GM21529 (cell line): ENCODE data around the gene SGMS1.
A peak's percentile ranks its signal among the peaks of the same experiment; 100 is the strongest.
"Not testable (repeated sequence)": the region's sequence is repeated elsewhere in the genome, so short reads cannot be mapped to it uniquely, and the experiment has no call there.

Experiments
- ATAC-seq: cut with Tn5 transposase; IDR thresholded peaks from one replicate; pipeline ENCODE4 v1.9.1; 2021; ENCODE audit not compliant: unreplicated experiment

The SGMS1 gene

DNA sequence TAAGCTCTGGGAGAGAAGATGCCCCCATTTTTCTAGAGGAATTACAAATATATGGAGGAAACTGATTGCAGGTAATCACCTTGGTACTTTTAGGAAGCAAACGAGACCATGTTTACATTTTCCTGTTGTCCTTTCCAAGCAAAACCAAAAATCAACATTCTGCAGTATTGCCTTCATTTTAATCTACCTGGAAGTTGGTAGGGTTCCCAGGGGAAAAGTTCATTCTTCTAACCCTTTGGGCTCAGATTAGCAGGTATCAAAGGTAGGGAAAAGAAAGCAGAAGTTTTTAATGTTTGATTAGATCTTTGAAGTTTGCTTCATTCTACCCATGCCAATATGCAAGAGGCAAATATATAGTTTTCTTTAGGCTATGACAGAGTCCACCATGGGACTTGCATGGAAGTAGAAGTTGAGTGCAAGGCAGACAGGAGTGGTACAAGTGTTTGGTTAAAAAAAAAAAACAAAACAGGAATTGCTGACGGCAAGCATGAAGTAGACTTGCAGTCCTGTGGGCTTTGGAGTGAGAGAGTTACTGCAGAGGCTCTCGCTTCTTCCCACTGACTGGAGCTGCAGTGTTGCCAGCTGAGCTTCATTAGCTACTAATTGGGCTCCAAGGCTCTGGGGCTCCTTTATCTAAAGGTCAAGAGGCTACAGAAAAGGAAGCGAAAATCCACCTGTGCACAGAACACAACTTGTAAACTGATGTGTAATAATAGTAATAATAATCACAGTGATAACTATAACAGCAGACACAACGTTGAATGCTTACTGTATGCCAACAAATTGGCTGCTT, 343.5 kb downstream of the SGMS1 start:
- ATAC-seq, result no peak

DNA sequence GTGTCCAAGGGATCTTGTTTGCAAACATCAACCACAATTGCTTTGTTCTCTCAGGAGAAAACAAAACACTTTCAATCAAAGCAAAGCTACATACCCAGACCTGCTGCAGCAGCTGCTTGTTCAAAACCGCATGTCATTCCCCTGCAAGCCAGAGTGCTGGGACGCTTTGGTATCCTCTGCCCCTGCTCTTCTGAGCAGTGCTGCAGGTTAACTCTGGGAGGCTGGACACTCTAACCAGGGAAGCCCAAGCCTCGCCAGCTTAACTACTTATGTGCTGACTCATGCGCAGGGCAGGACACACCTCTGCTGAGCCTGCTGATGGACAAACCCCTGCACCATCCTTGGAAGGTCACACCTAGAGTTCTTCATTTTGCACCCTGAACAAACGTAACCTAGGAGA, 344.3 kb downstream of the SGMS1 start:
- no peak for ATAC-seq

DNA sequence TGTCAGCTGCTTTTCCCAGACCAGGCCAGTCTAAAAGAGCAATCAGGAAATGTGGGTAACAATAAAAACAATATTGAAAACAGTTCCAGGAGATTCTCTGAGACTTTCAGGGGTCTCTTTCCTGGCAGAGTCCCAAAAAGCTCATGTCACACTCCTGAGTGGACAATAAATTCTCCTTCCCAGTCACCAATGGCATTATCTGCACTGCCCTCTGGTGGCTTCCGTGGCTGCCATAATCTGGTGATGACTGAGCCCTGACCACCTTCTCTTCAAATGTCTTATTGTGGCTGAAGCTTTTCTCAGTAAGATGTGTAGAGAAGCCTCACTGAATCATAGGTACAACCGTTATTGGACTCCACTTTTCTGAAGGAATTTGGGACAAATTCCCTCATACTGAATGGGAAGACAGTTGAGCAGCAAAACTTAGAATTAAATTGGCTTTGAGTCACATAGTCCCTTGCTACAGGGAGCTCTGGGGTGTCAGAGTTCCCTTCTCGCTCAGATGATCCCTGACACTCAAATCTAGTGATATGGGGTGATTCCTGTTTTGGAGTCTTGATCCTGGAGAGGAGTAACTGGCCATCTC, 348.0 kb downstream of the SGMS1 start:
- ATAC-seq, result peak; percentile 78

DNA sequence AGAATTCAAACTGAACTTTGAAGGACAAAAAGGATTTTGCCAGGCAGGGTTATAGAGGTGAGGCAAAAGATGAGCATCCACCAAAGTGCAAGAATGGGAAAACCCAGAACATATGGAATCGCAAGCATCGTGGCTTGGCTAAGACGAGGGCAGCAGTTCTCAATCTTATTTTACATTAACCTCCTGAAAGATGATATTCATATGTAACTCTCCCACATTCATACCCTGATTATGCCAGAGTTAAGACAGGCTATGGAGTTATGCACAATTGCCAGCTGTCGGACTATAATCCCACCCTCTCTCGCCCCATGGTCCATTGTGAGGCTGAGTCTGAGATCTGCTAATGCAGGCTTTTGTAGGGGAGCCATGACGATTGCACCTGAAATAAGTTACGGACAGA, 351.2 kb downstream of the SGMS1 start:
- ATAC-seq, result no peak

DNA sequence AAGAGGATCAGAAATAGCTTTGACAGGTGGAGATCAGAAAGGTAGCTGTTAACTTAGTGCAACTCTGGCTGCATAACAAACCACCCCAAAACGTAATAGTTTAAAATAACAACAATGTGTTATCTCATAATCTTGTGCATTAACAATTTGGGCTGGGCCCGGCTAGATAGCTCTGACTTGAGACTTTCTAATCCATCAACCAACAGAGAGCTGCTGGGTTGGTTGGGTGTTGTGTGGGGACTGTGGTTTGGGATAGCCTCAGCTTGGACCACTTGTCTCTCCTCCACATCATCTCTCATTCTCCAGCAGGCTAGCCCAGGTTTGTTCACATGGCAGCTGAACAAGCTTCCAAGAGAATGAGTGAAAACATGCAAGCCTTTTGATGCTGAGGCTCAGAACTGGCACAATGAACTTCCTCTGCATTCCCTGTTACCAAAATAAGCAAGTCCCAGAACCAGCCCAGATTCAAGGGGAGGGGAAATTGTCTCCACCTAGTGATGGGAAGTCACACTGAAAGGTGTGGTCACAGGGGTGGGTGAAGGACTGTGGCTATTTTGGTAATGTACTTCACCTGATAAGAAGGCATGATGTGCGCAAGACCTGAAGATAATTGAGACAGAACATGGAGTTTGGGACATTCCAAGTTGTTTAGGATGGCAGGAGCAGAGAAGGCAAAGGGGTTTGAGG, 352.0 kb downstream of the SGMS1 start:
- no peak for ATAC-seq

DNA sequence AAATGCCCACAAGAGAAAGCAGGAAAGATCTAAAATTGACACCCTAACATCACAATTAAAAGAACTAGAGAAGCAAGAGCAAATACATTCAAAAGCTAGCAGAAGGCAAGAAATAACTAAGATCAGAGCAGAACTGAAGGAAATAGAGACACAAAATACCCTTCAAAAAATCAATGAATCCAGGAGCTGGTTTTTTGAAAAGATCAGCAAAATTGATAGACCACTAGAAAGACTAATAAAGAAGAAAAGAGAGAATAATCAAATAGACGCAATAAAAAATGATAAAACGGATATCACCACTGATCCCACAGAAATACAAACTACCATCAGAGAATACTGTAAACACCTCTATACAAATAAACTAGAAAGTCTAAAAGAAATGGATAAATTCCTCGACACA, 355.9 kb downstream of the SGMS1 start:
- not testable (repeated sequence) for ATAC-seq

DNA sequence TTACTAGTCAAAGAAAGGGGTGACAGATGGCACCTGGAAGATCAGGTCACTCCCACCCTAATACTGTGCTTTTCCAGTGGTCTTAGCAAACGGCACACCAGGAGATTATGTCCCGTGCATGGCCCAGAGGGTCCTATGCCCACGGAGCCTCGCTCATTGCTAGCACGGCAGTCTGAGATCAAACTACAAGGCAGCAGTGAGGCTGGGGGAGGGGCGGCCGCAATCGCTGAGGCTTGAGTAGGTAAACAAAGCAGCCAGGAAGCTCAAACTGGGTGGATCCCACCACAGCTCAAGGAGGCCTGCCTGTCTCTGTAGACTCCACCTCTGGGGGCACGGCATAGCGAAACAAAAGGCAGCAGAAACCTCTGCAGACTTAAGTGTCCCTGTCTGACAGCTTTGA, 361.1 kb downstream of the SGMS1 start:
- ATAC-seq, result not testable (repeated sequence)

DNA sequence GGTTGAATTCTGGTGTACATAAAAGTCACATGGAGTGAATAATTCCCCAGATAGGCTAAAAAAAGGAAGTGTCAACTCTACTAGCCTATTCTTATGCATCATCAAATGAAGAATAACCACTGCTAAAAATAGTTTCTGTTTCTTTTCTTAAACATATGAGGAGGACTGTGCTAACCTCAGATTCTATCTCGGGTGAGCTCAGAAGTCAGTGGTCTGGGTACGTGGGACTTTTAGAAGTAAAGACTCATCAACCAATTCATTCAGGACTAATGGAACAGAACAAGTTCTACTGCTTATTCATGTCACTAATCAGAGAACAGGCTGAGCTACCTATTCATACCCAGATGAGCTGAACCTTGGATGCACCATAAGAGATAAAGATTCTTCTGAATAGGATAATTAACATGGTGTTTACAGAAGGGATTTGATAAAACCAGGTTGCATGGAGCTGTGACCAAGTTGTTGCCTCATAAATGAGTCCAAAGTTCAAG, 362.9 kb downstream of the SGMS1 start:
- ATAC-seq, result peak; percentile 100
